Hematopoietic multipotent progenitor cell treated with erythropoietin and hydrocortisone succinate and interleukin-3 and kit ligand, for 4 days (in vitro differentiated cells): ENCODE data around the gene SC5D.

Source experiments
- DNase-seq: peaks from one replicate; pipeline ENCODE4 v3.0.0-alpha.2; 2015

Gene SC5D

GRCh38 chr11:121295246-121296029 is 2.9 kb downstream of the SC5D start:
- no peak for DNase-seq

DNA sequence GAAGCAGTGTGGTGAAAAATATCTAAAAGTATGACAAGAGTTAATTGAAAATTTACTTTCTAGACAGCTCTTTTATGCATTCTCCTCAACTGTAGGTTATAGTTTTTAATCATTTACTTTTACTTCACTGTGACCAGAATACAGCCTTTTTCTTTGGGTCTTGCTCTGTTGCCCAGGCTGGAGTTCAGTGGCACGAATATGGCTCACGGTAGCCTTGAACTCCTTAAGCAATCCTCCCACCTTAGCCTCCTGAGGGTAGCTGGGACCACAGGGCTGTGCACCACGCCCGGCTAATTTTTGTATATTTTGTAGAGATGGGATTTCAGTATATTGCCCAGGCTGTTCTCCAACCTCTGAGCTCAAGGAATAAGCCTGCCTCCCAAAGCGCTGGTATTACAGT is 5.3 kb downstream of the SC5D start:
- DNase-seq, result no peak

GRCh38 chr11:121298774-121299173 is 6.2 kb downstream of the SC5D start:
- DNase-seq, result no peak

DNA sequence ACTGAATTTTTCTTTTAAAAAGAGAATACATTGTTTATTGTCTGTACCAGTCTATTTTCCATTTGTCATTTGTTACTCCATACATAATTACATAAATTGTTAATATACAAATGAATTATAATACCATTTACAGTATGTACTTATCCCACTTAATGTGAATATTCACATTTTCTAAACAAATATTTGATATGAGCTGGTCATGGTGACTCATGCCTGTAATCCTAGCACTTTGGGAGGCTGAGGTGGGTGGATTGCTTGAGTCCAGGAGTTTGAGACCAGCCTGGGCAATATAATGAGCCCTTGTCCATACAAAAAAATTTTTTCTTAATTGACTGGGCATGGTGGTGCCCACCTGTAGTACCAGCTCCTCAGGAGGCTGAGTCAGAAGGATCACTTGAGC is 6.8 kb downstream of the SC5D start:
- no peak for DNase-seq

GRCh38 chr11:121300313-121300971 is 7.9 kb downstream of the SC5D start:
- DNase-seq, result no peak

- DNase-seq, result no peak
Observed at GRCh38 chr11:121300972-121301699, 8.6 kb downstream of the SC5D start.

DNA sequence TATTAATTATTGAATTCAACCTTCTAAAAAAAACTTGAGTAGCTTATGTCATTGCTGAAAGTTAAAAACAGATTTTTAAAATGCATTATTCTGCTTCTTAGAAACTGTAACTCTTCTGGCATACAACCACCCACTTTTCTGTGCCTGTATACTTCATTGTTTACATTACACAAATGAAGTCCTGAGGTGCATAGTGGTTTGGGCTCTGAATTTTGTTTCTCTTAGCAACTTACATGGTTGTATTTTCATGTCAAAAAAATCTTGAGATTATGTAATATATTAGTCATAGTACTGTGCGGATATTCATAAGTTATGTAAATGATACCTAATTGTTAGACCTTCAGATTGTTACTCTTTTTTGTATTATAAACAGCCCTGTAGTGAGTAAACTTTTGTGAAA is 12.2 kb downstream of the SC5D start:
- DNase-seq, result no peak

DNA sequence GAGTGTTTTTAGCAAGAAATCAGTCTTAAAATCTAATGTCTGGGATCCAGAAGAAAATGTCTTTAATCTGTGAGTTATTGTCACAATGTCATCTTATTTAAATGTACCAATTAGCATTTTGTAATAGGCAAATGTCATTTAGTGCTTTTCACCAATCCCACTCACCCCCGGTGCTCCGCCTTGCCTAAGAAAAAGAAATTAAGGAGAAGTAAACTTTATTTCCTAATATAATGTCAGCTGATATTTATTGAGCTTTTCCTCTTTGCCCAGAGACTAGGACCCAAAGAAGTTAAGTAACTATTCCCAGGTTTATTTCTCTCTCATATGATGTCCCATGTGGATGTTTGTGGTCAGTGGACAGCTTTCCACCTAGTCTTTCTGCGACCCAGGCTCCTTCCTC is 16.2 kb downstream of the SC5D start:
- no peak for DNase-seq

- no peak for DNase-seq
Observed at GRCh38 chr11:121309688-121310087, 17.1 kb downstream of the SC5D start.

- no peak for DNase-seq
Observed at GRCh38 chr11:121310908-121311307, 18.3 kb downstream of the SC5D start.

- DNase-seq, result peak; percentile 48
Observed at GRCh38 chr11:121311373-121311772, 18.8 kb downstream of the SC5D start.

DNA sequence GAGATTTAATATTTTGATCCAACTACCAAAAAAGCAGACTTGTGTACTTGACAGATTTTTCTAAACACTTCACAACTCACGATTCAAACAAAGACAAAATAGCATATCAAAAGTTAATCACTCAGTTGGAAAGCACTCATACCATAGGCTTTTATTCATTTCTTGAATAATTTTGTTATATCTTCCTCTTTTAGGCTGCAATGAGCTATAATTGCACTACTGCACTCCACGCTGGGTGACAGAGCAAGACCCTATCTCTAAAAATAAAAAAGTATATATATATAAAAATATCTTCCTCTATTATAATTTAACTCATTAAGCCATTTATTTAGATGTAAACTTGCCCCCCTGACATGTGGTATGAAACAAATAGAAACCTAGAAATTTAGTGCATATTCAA is 19.9 kb downstream of the SC5D start:
- DNase-seq, result no peak

- DNase-seq, result peak; percentile 82
Observed at GRCh38 chr11:121318848-121319834, 26.6 kb downstream of the SC5D start.

GRCh38 chr11:121321614-121322243 is 29.2 kb downstream of the SC5D start:
- DNase-seq, result peak; percentile 70

- peak; percentile 20 for DNase-seq
Observed at GRCh38 chr11:121323046-121323607, 30.6 kb downstream of the SC5D start.

- DNase-seq, result no peak
Observed at GRCh38 chr11:121326230-121326629, 33.7 kb downstream of the SC5D start.

GRCh38 chr11:121327553-121327952 is 35.0 kb downstream of the SC5D start:
- DNase-seq, result no peak

GRCh38 chr11:121328176-121328966 is 35.8 kb downstream of the SC5D start:
- no peak for DNase-seq

- DNase-seq, result peak; percentile 57
Observed at GRCh38 chr11:121328967-121329679, 36.6 kb downstream of the SC5D start.

GRCh38 chr11:121329781-121330395 is 37.3 kb downstream of the SC5D start:
- DNase-seq, result no peak
